Midbrain (tissue), 1 donor: ENCODE data around the gene DRC3.
"Not testable (repeated sequence)": the region's sequence is repeated elsewhere in the genome, so short reads cannot be mapped to it uniquely, and the experiment has no call there.

ENCODE experiments used
- DNase-seq: peaks from one replicate; lab custom pipeline; 2025; lab: John Stamatoyannopoulos, UW

DRC3 gene

DNA sequence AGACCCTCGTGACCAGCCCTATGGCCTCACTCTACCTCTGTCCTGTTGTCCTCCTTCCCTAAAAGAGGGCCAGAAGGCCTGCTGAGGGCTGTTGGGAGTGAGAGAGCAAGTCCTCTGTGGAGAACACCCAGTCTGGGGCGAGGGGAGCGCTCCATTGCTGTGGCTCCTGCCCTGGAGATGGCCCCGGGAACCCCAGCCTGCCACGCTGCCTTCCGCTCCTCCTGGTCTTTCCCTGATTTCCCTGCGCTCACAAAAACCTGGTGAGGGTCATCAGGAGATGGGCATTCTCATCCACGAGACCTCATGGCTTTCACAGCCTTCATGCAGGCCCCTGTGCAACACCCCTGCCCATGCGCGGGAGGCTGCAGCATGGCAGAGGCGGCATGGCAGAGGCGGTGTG lies 21.2 kb downstream of the DRC3 start:
- DNase-seq, result no peak

DNA sequence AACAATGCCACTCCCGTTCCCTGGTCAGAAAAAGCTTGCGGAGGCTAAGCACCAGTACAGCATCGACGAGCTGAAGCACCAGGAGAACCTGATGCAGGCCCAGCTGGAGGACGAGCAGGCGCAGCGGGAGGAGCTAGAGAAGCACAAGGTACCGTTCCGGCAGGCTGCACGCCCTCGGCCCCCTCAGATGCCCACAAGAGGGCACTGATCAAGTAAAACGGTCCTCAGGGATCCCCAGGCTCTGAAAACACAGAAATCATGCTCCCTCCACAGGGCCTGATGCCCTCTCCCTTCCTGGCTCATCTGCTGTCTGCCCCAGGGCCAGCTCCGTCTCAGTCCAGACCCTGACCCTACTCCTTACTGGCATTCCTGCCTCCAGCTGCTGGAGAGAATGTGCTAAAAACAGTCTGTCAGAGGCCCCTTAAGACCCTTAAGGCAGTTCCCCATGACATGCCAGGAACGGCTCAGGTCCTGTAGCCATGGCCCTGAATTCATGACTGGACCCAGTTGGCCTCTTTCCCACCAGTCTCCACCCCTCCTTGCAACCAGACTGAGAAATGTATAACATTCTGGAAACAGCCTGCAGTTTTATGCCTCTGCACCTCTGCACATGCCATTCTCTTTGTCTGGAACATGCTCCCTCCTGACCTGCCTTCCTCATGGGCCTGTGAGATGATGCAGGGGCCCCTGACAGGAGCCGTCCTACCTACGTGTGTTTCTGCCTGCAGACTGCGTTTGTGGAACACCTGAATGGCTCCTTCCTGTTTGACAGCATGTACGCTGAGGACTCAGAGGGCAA lies 21.8 kb downstream of the DRC3 start:
- peak; percentile 7 for DNase-seq

DNA sequence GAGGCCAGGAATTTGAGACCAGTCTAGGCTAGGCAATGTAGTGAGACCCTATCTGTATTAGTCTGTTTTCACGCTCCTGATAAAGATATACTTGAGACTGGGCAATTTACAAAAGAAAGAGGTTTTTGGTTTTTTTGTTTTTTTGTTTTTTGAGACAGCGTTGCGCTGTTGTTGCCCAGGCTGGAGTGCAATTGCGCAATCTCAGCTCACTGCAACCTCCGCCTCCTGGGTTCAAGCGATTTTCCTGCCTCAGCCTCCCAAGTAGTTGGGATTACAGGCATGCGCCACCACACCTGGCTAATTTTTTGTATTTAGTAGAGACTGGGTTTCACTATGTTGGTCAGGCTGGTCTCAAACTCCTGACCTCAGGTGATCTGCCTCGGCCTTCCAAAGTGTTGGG lies 23.2 kb downstream of the DRC3 start:
- DNase-seq, result not testable (repeated sequence)

DNA sequence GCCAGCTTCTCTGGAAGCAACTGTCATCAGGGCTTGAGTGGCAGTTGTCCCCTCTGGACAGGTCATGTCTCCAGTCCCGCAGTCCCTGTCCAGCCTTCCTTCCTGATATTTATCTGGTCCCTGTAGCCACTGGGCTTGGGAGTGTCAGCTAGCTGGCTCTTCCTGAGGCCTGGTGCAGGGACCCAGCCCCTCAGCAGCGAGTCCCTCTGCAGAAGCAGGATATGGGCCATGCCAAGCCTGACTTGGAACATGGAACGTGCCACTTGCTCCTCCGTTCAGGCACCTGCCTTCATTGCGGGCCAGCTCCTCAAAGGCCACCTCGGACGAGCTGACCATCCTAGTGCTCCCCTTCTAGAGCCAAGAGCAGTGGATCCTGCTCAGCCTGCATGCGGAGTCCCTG lies 26.3 kb downstream of the DRC3 start:
- DNase-seq, result no peak

DNA sequence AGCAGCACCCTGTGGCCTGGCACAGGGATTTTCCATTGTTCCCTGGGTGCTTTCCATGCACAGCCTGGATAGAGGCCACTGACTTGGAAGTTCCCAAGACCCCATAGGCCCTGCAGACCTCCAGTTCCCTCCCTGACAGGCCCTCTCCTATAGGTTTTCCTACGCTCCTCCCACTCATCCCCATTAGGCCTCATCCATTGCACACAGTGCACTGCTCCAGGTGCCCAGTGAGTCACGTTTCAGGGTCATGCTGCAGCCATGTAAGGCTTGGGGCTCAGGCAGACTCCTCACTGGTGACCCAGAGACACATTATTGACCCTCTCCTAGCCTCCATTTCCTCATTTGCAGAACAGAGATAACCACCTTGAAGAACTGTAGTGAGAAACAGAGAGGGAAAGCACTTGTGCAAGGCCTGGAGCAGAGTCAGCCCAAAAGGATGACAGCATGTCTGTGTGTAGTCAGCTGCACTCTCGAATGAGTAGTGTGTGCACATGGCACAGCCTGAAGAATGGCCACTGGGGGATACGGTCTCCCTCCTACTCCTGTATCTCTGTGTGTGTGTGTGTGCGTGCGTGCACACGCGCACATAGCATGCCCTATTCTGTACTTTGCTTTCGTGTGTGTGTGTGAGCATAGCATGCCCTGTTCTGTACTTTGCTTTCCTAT lies 26.8 kb downstream of the DRC3 start:
- no peak for DNase-seq

DNA sequence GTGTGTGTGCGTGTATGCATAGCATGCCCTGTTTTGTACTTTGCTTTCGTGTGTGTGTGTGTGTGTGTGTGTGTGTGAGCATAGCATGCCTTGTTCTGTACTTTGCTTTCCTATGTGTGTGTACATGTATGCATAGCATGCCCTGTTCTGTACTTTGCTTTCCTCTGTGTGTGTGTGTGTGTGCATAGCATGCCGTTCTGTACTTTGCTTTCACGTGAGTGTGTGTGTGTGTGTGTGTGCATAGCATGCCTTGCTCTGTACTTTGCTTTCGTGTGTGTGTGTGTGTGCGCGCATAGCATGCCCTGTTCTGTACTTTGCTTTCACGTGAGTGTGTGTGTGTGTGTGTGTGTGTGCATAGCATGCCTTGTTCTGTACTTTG lies 27.4 kb downstream of the DRC3 start:
- DNase-seq, result no peak

DNA sequence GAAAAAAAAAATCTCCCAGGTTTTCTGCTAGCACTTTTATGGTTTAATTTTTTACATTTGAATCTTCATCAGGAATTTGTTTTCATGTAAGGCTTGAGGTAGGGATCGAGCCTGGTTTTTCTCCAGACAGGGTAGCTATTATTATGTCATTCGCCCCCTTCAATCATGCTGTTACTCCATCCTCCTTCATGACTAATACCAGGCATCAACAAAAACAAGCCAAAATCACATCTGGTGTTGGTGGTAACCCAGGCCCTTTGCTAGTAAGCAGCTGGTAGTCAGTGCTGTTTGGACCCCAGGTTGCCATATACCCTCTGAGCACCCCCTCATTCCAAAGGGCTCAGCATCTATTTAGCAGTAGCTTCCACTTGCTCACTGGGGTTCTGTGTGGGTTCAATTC lies 29.5 kb downstream of the DRC3 start:
- DNase-seq, result no peak

DNA sequence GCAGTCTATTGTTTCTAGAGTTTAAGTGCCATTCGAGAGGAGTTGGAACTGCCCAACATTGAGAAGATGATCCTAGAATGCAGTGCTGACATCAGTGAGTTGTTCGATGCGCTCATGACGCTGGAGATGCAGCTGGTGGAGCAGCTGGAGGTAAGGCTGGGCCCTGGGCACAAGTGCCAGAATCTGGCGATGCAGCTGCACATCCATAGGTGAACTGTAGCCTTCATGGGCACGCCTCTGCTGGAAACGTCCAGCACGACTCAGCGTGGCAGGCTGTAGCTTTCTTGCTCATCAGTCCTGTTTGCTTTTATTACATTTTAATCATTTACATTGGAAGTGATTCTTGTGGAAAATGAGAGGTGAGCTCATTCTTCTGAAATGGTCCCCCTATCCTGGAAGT lies 31.7 kb downstream of the DRC3 start:
- no peak for DNase-seq

DNA sequence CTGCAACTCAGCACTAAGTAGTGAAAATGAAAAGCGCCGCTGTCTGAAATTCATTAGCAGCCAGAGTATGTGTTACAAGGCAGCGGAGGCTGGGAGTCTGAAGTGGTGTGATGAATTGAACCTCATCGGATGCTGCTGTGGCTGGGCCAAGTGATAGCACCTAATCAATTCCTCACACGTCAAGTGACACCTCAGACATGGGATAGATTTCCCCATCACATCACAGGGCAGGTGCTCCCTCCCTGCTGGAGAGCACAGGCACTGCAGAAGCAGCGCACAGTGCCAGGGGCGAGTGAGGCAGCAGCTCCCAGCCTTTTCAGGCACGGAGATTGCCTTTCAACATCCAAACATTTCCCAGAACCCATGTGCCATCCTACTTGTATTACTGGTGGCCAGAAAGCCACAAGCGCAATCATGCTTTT lies 32.2 kb downstream of the DRC3 start:
- DNase-seq, result no peak

DNA sequence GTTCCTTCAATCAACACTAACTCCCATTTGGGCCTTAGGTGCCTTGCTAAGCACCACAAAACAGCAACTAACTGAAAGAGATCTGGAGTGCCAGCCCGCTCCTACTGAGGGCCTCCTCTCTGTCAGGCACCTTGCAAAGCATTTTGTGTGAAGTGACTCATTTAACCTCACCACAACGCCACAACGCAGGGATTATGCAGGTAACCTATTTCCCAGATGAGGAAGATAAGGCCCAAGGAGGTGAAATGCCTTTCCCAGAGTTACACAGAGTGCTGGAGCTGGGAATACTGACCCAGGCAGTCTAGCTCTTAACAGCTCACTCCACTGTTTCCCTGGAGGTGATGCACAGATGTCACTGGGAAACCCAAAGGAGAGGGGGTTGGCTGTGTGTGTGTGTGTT lies 32.8 kb downstream of the DRC3 start:
- DNase-seq, result no peak

DNA sequence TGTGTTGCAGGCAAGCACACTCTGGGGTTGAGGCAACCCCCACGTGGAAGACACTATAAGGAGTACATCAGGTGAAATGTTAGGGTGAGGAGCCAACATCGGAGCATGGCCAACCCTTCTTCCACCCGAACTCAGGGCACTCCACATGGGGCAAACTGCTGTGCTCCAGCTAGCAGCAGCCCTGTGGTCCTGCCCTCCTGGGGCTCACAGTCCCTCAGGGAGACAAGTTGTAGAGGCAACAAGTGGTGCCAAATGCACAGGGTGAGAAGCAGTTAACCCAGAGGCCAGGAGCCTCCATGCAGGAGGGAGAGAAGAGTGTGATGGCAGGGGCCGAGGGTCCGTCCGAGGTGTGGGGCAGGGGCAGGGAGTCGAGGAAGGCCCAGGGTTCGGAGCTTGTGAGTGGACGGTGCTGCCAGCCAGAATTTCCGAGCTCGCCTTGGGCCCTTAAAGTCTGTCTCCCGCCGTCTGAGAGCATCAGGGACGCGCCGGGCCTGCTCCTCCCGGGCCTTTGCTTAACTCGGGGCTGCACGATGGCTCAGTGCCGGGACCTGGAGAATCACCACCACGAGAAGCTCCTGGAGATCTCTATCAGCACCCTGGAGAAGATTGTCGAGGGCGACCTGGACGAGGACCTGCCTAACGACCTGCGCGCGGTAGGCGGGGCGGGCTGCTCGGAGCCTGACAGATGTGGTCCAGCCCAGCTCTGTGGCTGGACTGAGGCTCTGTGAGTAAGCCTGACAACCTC lies 34.0 kb downstream of the DRC3 start:
- no peak for DNase-seq

DNA sequence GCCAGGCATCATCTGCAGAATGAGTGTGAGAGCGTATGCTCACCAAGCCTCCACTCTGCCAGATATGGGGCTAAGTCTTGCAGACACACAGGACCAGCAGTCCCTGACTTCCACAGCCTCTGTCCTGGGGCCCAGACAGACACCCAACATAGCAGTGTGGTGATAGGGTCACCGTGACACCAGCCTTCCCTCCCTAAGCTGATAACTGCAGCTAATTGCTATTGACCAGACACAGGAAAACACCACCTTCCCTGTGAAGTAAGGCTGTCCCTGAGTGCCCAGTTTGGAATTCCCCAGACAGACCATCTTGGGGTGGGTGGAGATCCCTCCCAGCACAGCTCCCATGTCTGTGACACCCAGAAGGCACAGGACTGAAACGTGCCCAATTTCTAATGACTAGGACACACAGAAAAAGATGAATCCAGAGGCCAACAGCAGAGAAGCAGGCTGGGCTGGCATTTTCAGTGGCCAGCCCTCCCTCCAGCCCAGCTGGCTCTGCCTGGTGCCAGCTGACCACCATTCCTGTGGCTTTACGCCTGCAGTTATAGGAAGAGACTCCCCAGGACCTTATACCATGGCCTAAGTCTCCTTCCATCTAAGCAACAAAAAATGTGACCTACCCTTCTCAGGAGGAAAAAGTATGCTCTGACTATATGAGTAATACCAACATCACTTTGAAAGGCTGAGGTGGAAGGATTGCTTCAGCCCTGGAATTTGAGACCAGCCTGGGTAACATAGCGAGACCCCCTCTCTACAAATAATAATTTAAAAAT lies 36.0 kb downstream of the DRC3 start:
- no peak for DNase-seq

DNA sequence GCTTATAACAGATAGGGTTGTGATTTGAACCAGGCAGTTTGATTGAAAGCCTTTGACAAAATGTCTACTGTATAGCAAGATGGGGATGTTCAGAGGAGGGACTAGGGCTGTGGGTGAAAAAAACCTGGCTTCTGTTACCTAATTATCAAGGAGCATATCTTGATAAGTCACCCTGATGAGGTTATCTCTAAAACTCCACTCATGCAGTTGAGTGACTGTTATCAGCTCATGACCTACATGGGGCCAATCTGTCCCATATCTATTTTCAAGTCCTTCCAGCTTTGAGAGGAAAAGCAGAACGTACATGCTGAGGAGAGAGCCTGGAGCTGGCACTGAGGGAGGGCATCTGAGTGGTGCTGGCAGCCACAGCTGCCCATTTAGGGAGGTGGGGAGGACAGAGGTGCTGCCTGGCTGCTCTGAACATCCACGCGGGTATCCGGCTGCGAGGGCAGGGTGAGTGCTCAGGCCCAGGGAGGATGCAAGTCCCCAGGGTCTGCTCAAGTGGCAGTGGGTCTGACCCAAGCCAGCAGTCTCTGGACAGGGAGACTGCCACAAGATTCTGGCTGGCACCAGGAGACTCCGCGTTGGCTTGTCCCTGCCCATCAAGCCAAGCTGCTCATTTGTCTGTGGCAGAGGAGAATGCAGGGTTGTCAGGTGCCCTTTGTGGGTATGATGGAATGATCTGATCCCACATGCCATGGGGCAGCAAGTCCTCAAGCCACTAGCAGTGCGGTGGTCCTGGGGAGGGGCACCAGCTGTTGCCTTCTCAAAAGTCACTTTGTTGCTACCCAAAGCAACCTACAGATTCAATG lies 37.2 kb downstream of the DRC3 start:
- DNase-seq, result no peak

DNA sequence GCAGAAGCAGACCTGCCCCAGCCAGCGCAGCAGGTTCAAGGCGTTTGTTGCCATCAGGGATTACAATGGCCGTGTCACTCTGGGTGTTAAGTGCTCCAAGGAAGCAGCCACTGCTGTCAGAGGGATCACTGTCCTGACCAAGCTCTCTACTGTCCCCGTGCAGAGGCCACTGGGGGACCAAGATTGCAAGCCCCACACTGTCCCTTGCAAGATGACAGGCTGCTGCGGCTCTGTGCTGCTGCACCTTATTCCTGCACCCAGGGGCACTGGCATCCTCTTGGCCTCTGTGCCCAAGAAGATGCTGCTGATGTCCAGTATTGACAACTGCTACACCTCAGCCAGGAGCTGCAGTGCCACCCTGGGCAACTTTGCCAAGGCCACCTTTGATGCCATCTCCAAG lies 38.6 kb downstream of the DRC3 start:
- no peak for DNase-seq

DNA sequence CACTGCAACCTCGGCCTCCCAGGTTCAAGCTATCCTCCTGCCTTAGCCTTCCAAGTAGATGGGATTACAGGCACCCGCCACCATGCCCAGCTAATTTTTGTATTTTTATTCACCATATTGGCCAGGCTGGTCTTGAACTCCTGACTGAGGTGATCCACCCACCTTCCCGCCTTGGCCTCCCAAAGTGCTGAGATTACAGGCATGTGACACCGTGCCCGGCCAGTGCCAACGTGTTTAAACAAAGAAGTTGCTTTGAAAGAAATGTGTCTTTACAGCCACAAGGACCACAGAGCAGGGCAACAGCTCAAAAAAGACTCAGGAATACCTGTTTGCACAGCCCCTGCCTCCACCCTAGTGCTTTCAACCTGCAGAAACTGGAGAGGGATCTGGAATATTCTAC lies 41.3 kb downstream of the DRC3 start:
- no peak for DNase-seq

DNA sequence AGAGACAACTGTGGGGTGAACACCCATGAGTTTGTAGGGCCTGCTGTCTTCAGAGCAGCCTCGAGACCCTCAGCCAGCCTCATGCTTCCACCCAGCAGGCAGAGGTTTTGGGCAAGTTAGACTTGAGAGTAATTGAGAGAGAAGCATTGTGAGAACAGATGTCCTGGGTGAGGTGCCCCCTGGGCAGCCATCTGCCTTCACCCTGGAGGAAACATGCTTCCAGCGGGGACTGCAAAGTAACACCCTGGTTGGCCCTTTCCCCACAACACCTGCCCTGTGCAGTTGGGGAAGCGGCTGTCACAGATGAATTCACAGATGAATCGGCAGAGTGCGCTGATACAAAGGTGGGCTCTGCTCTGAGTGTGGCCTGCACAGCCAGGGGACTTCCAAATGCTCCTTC lies 42.9 kb downstream of the DRC3 start:
- DNase-seq, result no peak

DNA sequence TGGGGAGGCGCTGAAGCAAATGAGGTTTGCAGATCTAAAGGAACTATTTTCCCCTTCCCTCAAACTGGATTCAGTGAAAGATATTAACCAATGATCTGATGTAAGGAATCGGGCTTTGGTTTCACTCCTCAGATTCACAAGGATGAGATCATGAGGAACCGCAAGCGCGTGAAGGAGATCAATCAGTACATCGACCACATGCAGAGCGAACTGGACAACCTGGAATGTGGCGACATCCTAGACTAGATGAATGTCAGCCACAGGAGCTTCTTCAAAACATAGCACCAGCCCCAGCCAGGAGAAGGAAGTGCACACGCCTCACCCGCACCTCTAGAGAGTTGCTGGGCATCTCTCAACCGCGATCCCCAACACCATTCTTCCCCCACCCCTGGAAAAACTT lies 43.8 kb downstream of the DRC3 start:
- DNase-seq, result no peak

DNA sequence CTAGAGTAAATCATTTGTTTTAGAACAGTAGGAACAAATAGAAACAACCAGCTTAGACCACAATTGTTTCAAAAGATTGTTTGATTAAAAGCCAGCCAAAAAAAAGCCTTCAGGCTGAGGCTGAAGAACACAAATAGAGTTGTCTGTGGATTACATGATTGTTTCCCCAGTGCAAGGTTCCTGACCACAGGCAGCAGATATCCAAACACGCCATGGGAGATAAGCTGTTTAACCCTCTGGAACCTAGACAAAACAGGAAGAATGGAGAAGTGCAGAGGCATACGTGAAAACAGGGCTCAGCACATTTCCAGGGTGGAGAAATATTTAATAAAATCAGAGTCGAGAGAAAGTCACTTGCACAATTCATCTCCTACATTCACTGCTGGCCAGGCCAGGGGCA lies 45.3 kb downstream of the DRC3 start:
- DNase-seq, result no peak

DNA sequence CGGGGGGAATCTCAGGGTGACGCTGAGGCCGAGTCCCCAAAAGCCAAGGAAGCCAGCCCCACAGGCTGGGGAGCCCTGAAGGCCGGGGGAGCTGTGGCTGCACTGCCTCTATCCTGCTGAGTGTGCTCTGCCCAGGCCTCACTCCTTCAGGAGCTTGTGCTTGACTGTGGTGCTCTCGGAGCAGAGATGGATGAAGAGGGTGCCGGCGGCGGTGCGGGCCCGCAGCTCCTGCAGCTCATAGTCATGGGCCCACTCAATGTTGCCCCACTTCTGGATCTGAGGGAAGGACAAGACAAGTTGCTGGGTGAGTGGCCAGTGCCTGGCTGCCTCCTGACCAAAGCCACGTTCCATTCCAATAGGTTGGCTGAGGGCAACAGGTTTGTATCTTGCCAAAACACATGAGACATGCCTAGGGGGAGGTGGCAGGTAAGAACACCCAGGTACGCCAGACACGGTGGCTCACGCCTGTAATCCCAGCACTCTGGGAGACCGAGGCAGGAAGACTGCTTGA lies 45.8 kb downstream of the DRC3 start:
- DNase-seq, result no peak

DNA sequence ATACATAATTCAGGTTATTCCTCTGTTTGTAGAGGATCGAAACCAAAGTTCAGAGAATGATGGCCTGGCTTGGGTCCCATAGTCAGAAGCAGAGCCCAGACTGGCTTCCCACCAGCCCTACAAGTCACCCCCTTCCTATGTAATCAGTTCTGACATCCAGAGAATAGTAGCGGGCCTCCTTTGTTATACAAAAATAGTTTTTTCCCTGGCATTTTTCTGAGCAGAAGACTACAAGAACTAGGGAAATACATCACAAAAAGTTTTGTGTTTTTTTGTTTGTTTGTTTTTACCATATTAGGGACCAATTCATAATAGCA lies 47.1 kb downstream of the DRC3 start:
- no peak for DNase-seq

DNA sequence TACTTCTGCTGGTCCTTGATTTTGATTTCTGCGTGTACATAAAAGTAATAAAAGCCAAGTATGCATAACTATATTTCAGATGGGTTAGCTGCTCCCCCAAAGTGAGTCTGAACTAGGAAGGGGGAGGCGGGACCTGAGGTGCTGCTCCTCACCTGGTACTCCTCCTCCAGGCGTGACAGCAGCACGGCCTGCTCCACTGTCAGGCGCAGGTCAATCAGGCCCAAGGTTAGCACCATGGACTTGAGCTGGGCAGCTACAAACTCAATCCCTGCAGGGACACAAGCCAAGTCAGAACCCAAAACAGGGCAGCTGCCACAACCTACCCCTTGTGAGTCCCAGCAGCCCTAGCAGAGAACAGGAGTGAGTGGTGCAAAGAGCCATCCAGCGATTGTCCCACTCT lies 48.3 kb downstream of the DRC3 start:
- no peak for DNase-seq

DNA sequence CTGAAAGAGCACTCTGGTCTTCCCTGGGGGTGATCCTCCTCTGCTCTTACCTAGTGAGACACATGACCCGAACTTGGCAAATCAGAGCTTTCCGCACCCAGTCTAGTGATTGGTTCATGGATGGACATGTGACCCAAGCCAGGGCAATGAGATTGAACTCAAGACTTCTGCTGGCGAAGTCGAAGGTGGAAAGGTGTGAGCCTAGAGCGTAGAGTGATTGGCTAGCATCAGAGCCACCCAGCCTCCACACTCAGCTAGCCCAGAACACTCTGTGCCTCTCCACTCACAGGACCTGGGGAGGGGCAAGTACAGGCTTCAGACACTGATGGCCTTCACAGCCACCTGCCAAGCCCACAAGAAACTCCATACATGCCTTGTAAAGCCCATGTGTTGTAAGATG lies 48.7 kb downstream of the DRC3 start:
- no peak for DNase-seq
